ENCODE measurements around the gene CEP85. TPM values are rescaled to one million over a fixed set of nuclear protein-coding genes. Genes with fewer than 3 reads are reported as not detected.

Gene CEP85
- polyA plus RNA-seq, 3 donors: 8.2 to 32.5 (median 10.9) TPM

DNA sequence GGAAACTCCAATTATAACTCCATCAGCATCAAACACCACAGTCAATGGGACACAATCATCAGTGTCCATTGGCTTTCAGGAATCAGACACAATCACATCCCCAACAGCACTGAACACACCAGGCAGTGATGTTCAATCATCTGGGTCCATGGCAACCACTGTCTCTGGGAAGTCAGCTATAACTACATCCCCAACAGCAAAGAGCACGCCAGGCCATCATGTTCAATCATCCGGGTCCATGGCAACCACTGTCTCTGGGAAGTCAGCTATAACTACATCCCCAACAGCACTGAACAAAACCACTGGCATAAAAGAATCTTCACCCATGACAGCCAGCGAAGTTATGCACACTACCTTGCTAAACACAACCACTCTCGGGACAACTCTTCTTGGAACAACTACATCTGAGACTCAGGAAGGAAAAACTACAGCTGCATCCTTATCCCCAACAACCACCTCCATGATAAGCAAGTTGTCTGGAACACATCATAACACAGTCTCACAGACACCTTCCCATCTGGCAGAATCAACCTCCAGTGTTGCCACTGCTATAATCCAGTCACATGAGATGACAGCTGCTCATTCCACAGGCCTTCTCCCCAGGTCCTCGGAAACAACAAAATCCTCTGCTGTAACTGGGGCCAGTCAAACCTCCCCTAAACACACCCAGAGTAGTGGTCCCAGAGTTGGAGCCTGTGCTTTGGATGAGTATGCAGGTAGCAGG is 23.7 kb upstream of the CEP85 start:
- Histone ChIP-seq H4K20me1 (ENCODE audit: insufficient read depth, low read length) (no peaks in the 10 kb centered on the region), H3K9me3 (replicated peaks in 1 of 2; ENCODE audit: control insufficient read depth in 1 of 2, insufficient read depth in 1 of 2, low read length in 2 of 2) (no peaks in the 10 kb centered on the region), H3K36me3 (replicated peaks in 1 of 2; ENCODE audit: control insufficient read depth in 1 of 2, insufficient read depth in 2 of 2, low read length in 2 of 2) (no peaks in the 10 kb centered on the region), H3K79me2 (ENCODE audit: insufficient read depth, low read length) (no peaks in the 10 kb centered on the region), H3K27ac (ENCODE audit: low read depth in 1 of 2, low read length in 2 of 2) (no peak overlapping the region), H3K4me2 (replicated peaks; ENCODE audit: extremely low read depth, low read length, poor library complexity, severe bottlenecking) (no peak overlapping the region), H2AFZ (ENCODE audit: insufficient read depth, low read depth, low read length, poor library complexity, severe bottlenecking) (no peak overlapping the region), H3K27me3 (ENCODE audit: control insufficient read depth in 2 of 2, insufficient read depth in 2 of 2, low read length in 2 of 2) (no peaks in the 10 kb centered on the region), H3K9ac (ENCODE audit: insufficient read depth, low read length, poor library complexity, severe bottlenecking) (no peak overlapping the region), H3K4me3 (replicated peaks in 1 of 3; ENCODE audit: low read depth in 2 of 3, low read length in 3 of 3) (no peak overlapping the region), H3K4me1 (ENCODE audit: control insufficient read depth in 1 of 2, insufficient read depth in 2 of 2, low read length in 2 of 2) (no peaks in the 10 kb centered on the region)
- Mint-ChIP-seq H3K9me3 (no peaks in the 10 kb centered on the region), H3K4me1 (no peaks in the 10 kb centered on the region), H3K27ac (no peak overlapping the region), H3K36me3 (no peaks in the 10 kb centered on the region), H3K27me3 (ENCODE audit: low read depth in 3 of 3) (peaks cover 2 to 7% (median 2%) of the 10 kb centered on the region in 3 donors), H3K4me3 (no peak overlapping the region)
- TF ChIP-seq, protein P1, sequence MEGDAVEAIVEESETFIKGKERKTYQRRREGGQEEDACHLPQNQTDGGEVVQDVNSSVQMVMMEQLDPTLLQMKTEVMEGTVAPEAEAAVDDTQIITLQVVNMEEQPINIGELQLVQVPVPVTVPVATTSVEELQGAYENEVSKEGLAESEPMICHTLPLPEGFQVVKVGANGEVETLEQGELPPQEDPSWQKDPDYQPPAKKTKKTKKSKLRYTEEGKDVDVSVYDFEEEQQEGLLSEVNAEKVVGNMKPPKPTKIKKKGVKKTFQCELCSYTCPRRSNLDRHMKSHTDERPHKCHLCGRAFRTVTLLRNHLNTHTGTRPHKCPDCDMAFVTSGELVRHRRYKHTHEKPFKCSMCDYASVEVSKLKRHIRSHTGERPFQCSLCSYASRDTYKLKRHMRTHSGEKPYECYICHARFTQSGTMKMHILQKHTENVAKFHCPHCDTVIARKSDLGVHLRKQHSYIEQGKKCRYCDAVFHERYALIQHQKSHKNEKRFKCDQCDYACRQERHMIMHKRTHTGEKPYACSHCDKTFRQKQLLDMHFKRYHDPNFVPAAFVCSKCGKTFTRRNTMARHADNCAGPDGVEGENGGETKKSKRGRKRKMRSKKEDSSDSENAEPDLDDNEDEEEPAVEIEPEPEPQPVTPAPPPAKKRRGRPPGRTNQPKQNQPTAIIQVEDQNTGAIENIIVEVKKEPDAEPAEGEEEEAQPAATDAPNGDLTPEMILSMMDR (IDR thresholded peaks at IDR 0.05): no peak
- WGBS (ENCODE audit: insufficient coverage): 89% methylated on average over 4 of the region's 5 CpGs
- intact Hi-C loops (cut with micrococcal nuclease): no loop called here
- no peak for DNase-seq

DNA sequence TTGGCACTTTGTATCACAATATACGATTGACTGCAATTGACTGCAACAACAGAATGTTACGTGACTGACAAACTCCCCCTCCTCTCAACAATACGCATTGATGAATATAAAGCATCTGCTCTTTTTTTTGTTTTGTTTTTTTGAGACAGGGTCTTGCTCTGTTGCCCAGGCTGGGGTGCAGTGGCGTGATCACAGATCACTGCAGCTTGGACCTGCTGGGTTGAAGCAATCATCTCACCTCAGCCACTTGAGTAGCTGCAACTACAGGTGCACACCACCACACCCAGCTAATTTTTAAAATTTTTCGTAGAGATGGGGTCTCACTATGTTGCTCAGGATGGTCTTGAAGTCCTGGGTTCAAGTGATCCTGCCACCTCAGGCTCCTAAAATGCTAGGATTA is 21.3 kb upstream of the CEP85 start:
- H3K4me3 ChIP-seq (replicated peaks in 1 of 3; ENCODE audit: low read depth in 2 of 3, low read length in 3 of 3): no peak overlapping the region
- no CpG with 5 or more reads among the region's 5 CpGs for WGBS (ENCODE audit: insufficient coverage)

More for the DNA sequence above, 21.3 kb upstream of the CEP85 start:
- Histone ChIP-seq H3K4me2 (replicated peaks; ENCODE audit: extremely low read depth, low read length, poor library complexity, severe bottlenecking) (no peak overlapping the region), H3K9ac (ENCODE audit: insufficient read depth, low read length, poor library complexity, severe bottlenecking) (no peak overlapping the region), H4K20me1 (ENCODE audit: insufficient read depth, low read length) (no peaks in the 10 kb centered on the region), H3K79me2 (ENCODE audit: insufficient read depth, low read length) (no peaks in the 10 kb centered on the region), H3K9me3 (replicated peaks in 1 of 2; ENCODE audit: control insufficient read depth in 1 of 2, insufficient read depth in 1 of 2, low read length in 2 of 2) (no peaks in the 10 kb centered on the region), H3K36me3 (replicated peaks in 1 of 2; ENCODE audit: control insufficient read depth in 1 of 2, insufficient read depth in 2 of 2, low read length in 2 of 2) (no peaks in the 10 kb centered on the region), H3K27ac (ENCODE audit: low read depth in 1 of 2, low read length in 2 of 2) (no peak overlapping the region), H3K27me3 (ENCODE audit: control insufficient read depth in 2 of 2, insufficient read depth in 2 of 2, low read length in 2 of 2) (no peaks in the 10 kb centered on the region), H2AFZ (ENCODE audit: insufficient read depth, low read depth, low read length, poor library complexity, severe bottlenecking) (no peak overlapping the region), H3K4me1 (ENCODE audit: control insufficient read depth in 1 of 2, insufficient read depth in 2 of 2, low read length in 2 of 2) (no peaks in the 10 kb centered on the region)
- H3K27me3 Mint-ChIP-seq (ENCODE audit: low read depth in 3 of 3): peaks cover 3 to 6% (median 6%) of the 10 kb centered on the region in 3 donors
- H3K4me3 Mint-ChIP-seq: no peak overlapping the region
- no peak overlapping the region for H3K27ac Mint-ChIP-seq
- no peaks in the 10 kb centered on the region for H3K36me3 Mint-ChIP-seq
- no peaks in the 10 kb centered on the region for H3K4me1 Mint-ChIP-seq
- intact Hi-C loops (cut with micrococcal nuclease): no loop called here
- TF ChIP-seq, protein P1 (IDR thresholded peaks at IDR 0.05): no peak
- no peak for DNase-seq
- no peaks in the 10 kb centered on the region for H3K9me3 Mint-ChIP-seq

Data from CD14-positive monocyte (primary cell).